Measurements from ENCODE around the gene DNAJC21. TPM values are rescaled to one million over a fixed set of nuclear protein-coding genes. Genes with fewer than 3 reads are reported as not detected.

Gene DNAJC21
- total RNA-seq = 31.5 and 32.2 TPM in 2 replicates

DNA sequence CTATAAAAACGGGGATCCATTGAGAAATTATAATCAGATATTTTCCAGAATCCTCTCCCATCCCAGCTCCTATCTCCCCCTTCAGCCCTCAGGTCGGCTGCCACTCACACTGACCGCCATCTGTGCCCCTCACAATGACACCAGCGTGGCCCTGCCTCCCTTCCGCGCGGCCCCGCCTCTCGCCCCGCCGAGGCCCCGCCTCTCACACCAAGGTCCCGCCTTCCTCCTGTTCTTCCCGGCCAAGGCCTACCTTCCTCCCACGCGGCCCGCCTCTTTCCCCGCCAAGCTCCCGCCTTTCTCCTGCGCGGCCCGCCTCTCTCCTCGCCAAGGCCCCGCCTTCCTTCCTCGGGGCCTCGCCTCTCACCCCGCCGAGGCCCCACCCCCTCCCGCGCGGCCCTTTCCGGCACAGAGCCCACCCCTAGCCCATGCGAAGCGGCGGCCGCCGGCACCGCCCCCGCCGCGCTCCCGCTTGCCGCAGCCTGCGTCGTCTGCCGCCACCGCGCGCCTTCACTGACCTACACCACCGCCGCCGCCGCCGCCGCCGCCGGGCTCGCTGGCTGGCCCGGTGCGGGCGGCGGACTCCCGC is at the start of gene DNAJC21:
DNAJC21 (plus strand) TSS at position 426 of the 586 bp plus-strand sequence. CDS start 261 bp downstream, outside the sequence.
- H3K4me3 ChIP-seq (ENCODE audit: insufficient read depth, low read length) = peak within 1 kb of the TSS; percentile 96
- peak within 1 kb of the TSS; percentile 90 for H3K4me2 ChIP-seq (ENCODE audit: insufficient read depth, low read length)
- H3K79me2 ChIP-seq (ENCODE audit: insufficient read depth, low read length) = peaks cover 38% of the 10 kb centered on the region
- H2AFZ ChIP-seq (ENCODE audit: low read length) = peak within 1 kb of the TSS; percentile 90
- H3K9me3 ChIP-seq (ENCODE audit: low read depth, low read length) = no peaks in the 10 kb centered on the region
- TF ChIP-seq, protein P1, sequence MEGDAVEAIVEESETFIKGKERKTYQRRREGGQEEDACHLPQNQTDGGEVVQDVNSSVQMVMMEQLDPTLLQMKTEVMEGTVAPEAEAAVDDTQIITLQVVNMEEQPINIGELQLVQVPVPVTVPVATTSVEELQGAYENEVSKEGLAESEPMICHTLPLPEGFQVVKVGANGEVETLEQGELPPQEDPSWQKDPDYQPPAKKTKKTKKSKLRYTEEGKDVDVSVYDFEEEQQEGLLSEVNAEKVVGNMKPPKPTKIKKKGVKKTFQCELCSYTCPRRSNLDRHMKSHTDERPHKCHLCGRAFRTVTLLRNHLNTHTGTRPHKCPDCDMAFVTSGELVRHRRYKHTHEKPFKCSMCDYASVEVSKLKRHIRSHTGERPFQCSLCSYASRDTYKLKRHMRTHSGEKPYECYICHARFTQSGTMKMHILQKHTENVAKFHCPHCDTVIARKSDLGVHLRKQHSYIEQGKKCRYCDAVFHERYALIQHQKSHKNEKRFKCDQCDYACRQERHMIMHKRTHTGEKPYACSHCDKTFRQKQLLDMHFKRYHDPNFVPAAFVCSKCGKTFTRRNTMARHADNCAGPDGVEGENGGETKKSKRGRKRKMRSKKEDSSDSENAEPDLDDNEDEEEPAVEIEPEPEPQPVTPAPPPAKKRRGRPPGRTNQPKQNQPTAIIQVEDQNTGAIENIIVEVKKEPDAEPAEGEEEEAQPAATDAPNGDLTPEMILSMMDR (IDR thresholded peaks at IDR 0.05; ENCODE audit: extremely low read depth, low read depth, low read length) = no peak
- peaks cover 12% of the 10 kb centered on the region for H3K4me1 ChIP-seq (ENCODE audit: insufficient read depth, low read length)
- H3K27me3 ChIP-seq (ENCODE audit: insufficient read depth, low read length) = no peaks in the 10 kb centered on the region
- peaks cover 23% of the 10 kb centered on the region for H3K36me3 ChIP-seq (ENCODE audit: insufficient read depth, low read length)
- peak within 1 kb of the TSS; percentile 75 for H3K27ac ChIP-seq (ENCODE audit: low read depth, low read length)
- peak; percentile 99 for DNase-seq (ENCODE audit: insufficient read length, low spot score, missing footprints)
- peaks cover 13% of the 10 kb centered on the region for H4K20me1 ChIP-seq (ENCODE audit: insufficient read depth, low read length)

DNA sequence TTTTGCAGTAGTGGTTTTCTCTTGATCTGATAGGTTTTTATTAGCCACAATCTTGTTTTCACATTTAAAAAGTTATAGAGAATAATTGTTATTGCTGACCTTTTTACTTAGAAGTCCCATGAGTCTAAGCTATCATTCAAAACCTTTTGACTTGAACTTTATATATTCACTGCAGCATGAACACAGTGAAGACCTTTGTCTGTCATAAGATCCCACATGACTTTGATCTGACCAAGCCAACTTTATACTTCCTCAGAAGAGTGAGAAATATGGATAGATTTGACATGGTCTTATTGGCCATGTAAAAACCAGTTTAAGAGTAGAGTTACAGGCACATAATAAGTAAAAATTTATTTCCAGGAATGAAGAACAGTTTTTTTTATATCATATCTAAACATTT is 48.1 kb upstream of the DNAJC21 start:
- TF ChIP-seq, protein P1 (IDR thresholded peaks at IDR 0.05; ENCODE audit: extremely low read depth, low read depth, low read length) = no peak
- Histone ChIP-seq H3K27ac (ENCODE audit: low read depth, low read length) (no peak overlapping the region), H3K4me3 (ENCODE audit: insufficient read depth, low read length) (no peak overlapping the region), H3K27me3 (ENCODE audit: insufficient read depth, low read length) (no peaks in the 10 kb centered on the region), H4K20me1 (ENCODE audit: insufficient read depth, low read length) (no peaks in the 10 kb centered on the region), H3K4me1 (ENCODE audit: insufficient read depth, low read length) (no peaks in the 10 kb centered on the region), H3K4me2 (ENCODE audit: insufficient read depth, low read length) (no peak overlapping the region), H3K9me3 (ENCODE audit: low read depth, low read length) (no peaks in the 10 kb centered on the region), H2AFZ (ENCODE audit: low read length) (no peak overlapping the region), H3K79me2 (ENCODE audit: insufficient read depth, low read length) (no peaks in the 10 kb centered on the region), H3K36me3 (ENCODE audit: insufficient read depth, low read length) (no peaks in the 10 kb centered on the region)
- DNase-seq (ENCODE audit: insufficient read length, low spot score, missing footprints) = no peak

DNA sequence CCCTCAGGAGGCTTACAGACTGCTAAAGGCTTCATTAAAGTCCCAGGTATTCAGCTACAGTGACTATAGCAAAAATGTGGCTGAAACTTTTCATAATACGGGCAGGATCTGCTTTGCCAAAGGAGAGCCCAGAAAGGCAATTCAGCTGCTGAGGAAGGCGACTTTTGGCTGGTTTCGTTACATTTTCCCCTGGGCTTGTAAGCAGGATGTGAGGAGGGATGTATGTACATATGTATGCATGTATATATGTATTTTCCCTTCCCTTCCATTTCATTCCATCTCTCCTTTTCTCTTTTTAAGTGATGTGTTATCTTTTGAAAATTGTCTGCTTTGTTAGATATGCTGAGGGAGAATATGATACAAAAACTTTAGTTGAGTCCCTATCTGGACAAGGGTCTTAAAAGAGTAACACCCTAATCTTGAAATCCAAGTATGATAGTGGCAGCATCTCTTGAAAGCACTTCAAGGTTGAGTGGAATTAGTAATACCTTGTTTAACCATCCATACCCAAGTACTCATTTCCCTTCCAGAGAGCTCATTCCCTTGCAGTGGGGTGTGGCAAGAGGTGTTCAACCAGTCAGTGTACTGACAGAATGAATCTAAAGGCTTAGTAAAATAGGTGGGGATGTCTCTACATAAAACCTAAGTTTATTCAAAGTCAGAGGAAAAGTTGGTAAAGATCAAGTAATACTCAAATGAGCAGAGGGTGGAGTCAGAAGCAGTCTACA is 42.8 kb upstream of the DNAJC21 start:
- Histone ChIP-seq H3K4me2 (ENCODE audit: insufficient read depth, low read length) (no peak overlapping the region), H3K4me3 (ENCODE audit: insufficient read depth, low read length) (no peak overlapping the region), H3K27me3 (ENCODE audit: insufficient read depth, low read length) (no peaks in the 10 kb centered on the region), H3K79me2 (ENCODE audit: insufficient read depth, low read length) (no peaks in the 10 kb centered on the region), H2AFZ (ENCODE audit: low read length) (no peak overlapping the region), H4K20me1 (ENCODE audit: insufficient read depth, low read length) (no peaks in the 10 kb centered on the region), H3K9me3 (ENCODE audit: low read depth, low read length) (no peaks in the 10 kb centered on the region), H3K36me3 (ENCODE audit: insufficient read depth, low read length) (no peaks in the 10 kb centered on the region), H3K27ac (ENCODE audit: low read depth, low read length) (no peak overlapping the region), H3K4me1 (ENCODE audit: insufficient read depth, low read length) (no peaks in the 10 kb centered on the region)
- no peak for DNase-seq (ENCODE audit: insufficient read length, low spot score, missing footprints)
- TF ChIP-seq, protein P1 (IDR thresholded peaks at IDR 0.05; ENCODE audit: extremely low read depth, low read depth, low read length) = no peak

DNA sequence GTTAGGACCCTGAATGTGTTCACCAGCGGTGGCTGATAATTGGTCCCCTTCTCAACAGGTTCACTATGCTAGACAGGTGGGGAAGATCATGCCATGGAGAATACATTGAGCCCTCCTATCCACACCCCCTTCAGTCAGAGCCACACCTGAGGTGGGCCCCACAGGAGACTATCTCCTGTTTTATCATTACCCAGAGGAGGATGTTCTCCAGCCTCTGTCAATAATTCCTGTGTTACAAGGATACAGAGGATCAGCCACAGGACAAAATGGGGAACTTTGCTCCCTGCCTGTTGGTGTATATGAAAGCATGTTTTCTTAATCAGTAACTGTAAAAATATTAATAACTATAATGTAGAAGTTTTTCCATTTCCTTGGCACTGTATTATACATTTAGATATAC is 40.0 kb upstream of the DNAJC21 start:
- TF ChIP-seq, protein P1 (IDR thresholded peaks at IDR 0.05; ENCODE audit: extremely low read depth, low read depth, low read length) = no peak
- no peaks in the 10 kb centered on the region for H3K9me3 ChIP-seq (ENCODE audit: low read depth, low read length)
- no peaks in the 10 kb centered on the region for H3K27me3 ChIP-seq (ENCODE audit: insufficient read depth, low read length)
- no peaks in the 10 kb centered on the region for H3K36me3 ChIP-seq (ENCODE audit: insufficient read depth, low read length)
- no peak overlapping the region for H3K4me3 ChIP-seq (ENCODE audit: insufficient read depth, low read length)
- DNase-seq (ENCODE audit: insufficient read length, low spot score, missing footprints) = no peak
- H3K27ac ChIP-seq (ENCODE audit: low read depth, low read length) = no peak overlapping the region
- H4K20me1 ChIP-seq (ENCODE audit: insufficient read depth, low read length) = no peaks in the 10 kb centered on the region
- no peaks in the 10 kb centered on the region for H3K79me2 ChIP-seq (ENCODE audit: insufficient read depth, low read length)
- H2AFZ ChIP-seq (ENCODE audit: low read length) = no peak overlapping the region
- no peak overlapping the region for H3K4me2 ChIP-seq (ENCODE audit: insufficient read depth, low read length)
- no peaks in the 10 kb centered on the region for H3K4me1 ChIP-seq (ENCODE audit: insufficient read depth, low read length)

Measured in osteoblast (primary cell).